ENCODE results near the gene CAPZA3.

GRCh38 chr12:18753481-18754123 is 15.7 kb downstream of the CAPZA3 start:
- TF ChIP-seq CTCF (conservative IDR thresholded peaks at IDR 0.05; ENCODE audit: low read depth, low read length) (no peak), EZH2 (IDR thresholded peaks at IDR 0.05; ENCODE audit: borderline replicate concordance, low read depth, low read length, poor library complexity, severe bottlenecking) (no peak)

Data from A673 (cell line).